IPS DF 4.7 (cell line): ENCODE measurements around the gene PRKCB.
"Not testable (repeated sequence)": the region's sequence is repeated elsewhere in the genome, so short reads cannot be mapped to it uniquely, and the experiment has no call there.

ENCODE experiments used
- DNase-seq: peaks from one replicate; pipeline ENCODE4 v3.0.0-alpha.2; 2013; ENCODE audit warnings: low spot score; ENCODE audit errors: extremely low read depth

PRKCB gene

GRCh38 chr16:23901178-23902033 is 65.6 kb downstream of the PRKCB start:
- no peak for DNase-seq

- DNase-seq, result no peak
These were observed 66.4 kb downstream of the PRKCB start for GRCh38 chr16:23902034-23902747.

- no peak for DNase-seq
These were observed 67.1 kb downstream of the PRKCB start for GRCh38 chr16:23902748-23903414.

- DNase-seq, result peak; percentile 14
These were observed 69.2 kb downstream of the PRKCB start for GRCh38 chr16:23905027-23905426.

- no peak for DNase-seq
These were observed 71.7 kb downstream of the PRKCB start for GRCh38 chr16:23907457-23907902.

GRCh38 chr16:23907903-23908302 is 72.1 kb downstream of the PRKCB start:
- DNase-seq, result no peak

- DNase-seq, result no peak
These were observed 73.0 kb downstream of the PRKCB start for GRCh38 chr16:23908790-23909189.

GRCh38 chr16:23909792-23910418 is 74.1 kb downstream of the PRKCB start:
- no peak for DNase-seq

- DNase-seq, result no peak
These were observed 79.3 kb downstream of the PRKCB start for GRCh38 chr16:23914946-23915530.

- DNase-seq, result not testable (repeated sequence)
These were observed 80.8 kb downstream of the PRKCB start for GRCh38 chr16:23916552-23916951.

- DNase-seq, result no peak
These were observed 81.8 kb downstream of the PRKCB start for GRCh38 chr16:23917621-23918020.

- no peak for DNase-seq
These were observed 84.7 kb downstream of the PRKCB start for GRCh38 chr16:23920446-23920845.

- DNase-seq, result no peak
These were observed 85.1 kb downstream of the PRKCB start for GRCh38 chr16:23920899-23921298.

GRCh38 chr16:23922406-23922805 is 86.6 kb downstream of the PRKCB start:
- DNase-seq, result no peak

GRCh38 chr16:23924128-23924527 is 88.3 kb downstream of the PRKCB start:
- no peak for DNase-seq

GRCh38 chr16:23927796-23928195 is 92.0 kb downstream of the PRKCB start:
- no peak for DNase-seq

- DNase-seq, result no peak
These were observed 93.5 kb downstream of the PRKCB start for GRCh38 chr16:23929237-23929636.

- DNase-seq, result no peak
These were observed 94.1 kb downstream of the PRKCB start for GRCh38 chr16:23929856-23930255.

GRCh38 chr16:23930791-23931190 is 95.0 kb downstream of the PRKCB start:
- no peak for DNase-seq

- DNase-seq, result no peak
These were observed 95.4 kb downstream of the PRKCB start for GRCh38 chr16:23931199-23931598.

GRCh38 chr16:23933650-23934049 is 97.9 kb downstream of the PRKCB start:
- DNase-seq, result not testable (repeated sequence)
